DMS53 treated with DMSO at 0.1 percent for 48 hours (cell line): ENCODE results near the gene MBL2.

Source experiments
- DNase-seq: peaks from one replicate; lab custom pipeline; 2025; ENCODE audit not compliant: unreplicated experiment; lab: John Stamatoyannopoulos, UW

Gene MBL2

GRCh38 chr10:52740913-52741675 is 31.5 kb downstream of the MBL2 start:
- DNase-seq: peak; percentile 18

GRCh38 chr10:52740155-52740549 is 32.4 kb downstream of the MBL2 start:
- DNase-seq: no peak

- no peak for DNase-seq
Measured at GRCh38 chr10:52739380-52740154, 33.0 kb downstream of the MBL2 start.

GRCh38 chr10:52738951-52739350 is 33.6 kb downstream of the MBL2 start:
- DNase-seq: no peak

GRCh38 chr10:52729271-52730104 is 43.1 kb downstream of the MBL2 start:
- peak; percentile 45 for DNase-seq

- no peak for DNase-seq
Measured at GRCh38 chr10:52720018-52720417, 52.6 kb downstream of the MBL2 start.
